ENCODE data around the gene DCTN3. TPM values are rescaled to one million over a fixed set of nuclear protein-coding genes. Genes with fewer than 3 reads are reported as not detected.

The DCTN3 gene
- total and polyA plus RNA-seq, 2 of the 4 experiments (the other 2 are of a cell fraction), result 122 to 183 TPM

- ATAC-seq (ENCODE audit: low read depth), result no peak
- in situ Hi-C loops (cut with MboI; ENCODE audit: low sequenced_read_pairs) (no loop called here), intact Hi-C loops (cut with micrococcal nuclease) (no loop called here), dilution Hi-C loops (cut with HindIII; ENCODE audit: low sequenced_read_pairs, unreplicated experiment) (no loop called here)
- Histone ChIP-seq H3K9me1 (ENCODE audit: insufficient read depth, low read length) (0 out of 2 replicates have a peak, but pooled peaks cover 3% of the 10 kb centered on the region), H4K8ac (ENCODE audit: low read depth in 2 of 2, low read length in 2 of 2) (no peak overlapping the region), H3K14ac (replicated peaks; ENCODE audit: low read depth, low read length) (no peak overlapping the region), H4K91ac (ENCODE audit: insufficient read depth, low read depth, low read length) (no peak overlapping the region), H3K18ac (ENCODE audit: low read depth, low read length) (no peak overlapping the region), H3K4ac (ENCODE audit: low read depth, low read length) (no peak overlapping the region), H4K20me1 (ENCODE audit: insufficient read depth, low read length) (no peaks in the 10 kb centered on the region), H2AK9ac (replicated peaks; ENCODE audit: low read depth, low read length, poor library complexity) (no peak overlapping the region), H3K4me1 (ENCODE audit: control insufficient read depth, insufficient read depth, low read length) (no peaks in the 10 kb centered on the region), H4K5ac (ENCODE audit: low read depth, low read length) (no peak overlapping the region), H3K27me3 (ENCODE audit: control insufficient read depth, insufficient read depth, low read length) (peaks cover 88% of the 10 kb centered on the region), H2BK15ac (ENCODE audit: low read depth, low read length) (no peak overlapping the region), H2BK20ac (ENCODE audit: low read depth, low read length) (no peak overlapping the region), H3K23ac (ENCODE audit: low read depth, low read length) (no peak overlapping the region), H2AK5ac (ENCODE audit: low read depth, low read length) (no peak overlapping the region), H3K9me3 (ENCODE audit: control insufficient read depth, insufficient read depth, low read length) (no peaks in the 10 kb centered on the region), H2BK120ac (ENCODE audit: low read depth, low read length) (no peak overlapping the region), H2AFZ (replicated peaks; ENCODE audit: low read length, poor library complexity) (peak overlapping the region; percentile 43), H3K4me2 (ENCODE audit: low read depth, low read length) (no peak overlapping the region), H3K4me3 (ENCODE audit: insufficient read depth, low read depth, low read length) (no peak overlapping the region), H3K27ac (ENCODE audit: insufficient read depth, low read length) (no peak overlapping the region), H3K9ac (ENCODE audit: low read depth, low read length) (no peak overlapping the region), H3K56ac (ENCODE audit: extremely low read depth, insufficient read depth, low read length) (no peak overlapping the region), H2BK5ac (ENCODE audit: low read depth, low read length, poor library complexity, severe bottlenecking) (no peak overlapping the region), H3K79me1 (ENCODE audit: low read depth in 1 of 2, low read length in 2 of 2) (no peaks in the 10 kb centered on the region), H3K36me3 (ENCODE audit: control insufficient read depth, insufficient read depth, low read length) (no peaks in the 10 kb centered on the region)
- BruUV-seq (replicated peaks), result no TSS peak
- DNase-seq, result no peak
- ChIA-PET CTCF (interaction anchor here (0.8 kb wide), 1 partner anchor 24 kb away, joined by 4 read pairs; no protein-coding TSS in a partner anchor), POLR2A (ENCODE audit: unreplicated experiment) (no interaction called here)
- no peak for TF ChIP-seq POLR2A (IDR thresholded peaks at IDR 0.05; ENCODE audit: low read depth, low read length)
- TF ChIP-seq RAD21 (IDR thresholded peaks at IDR 0.05; ENCODE audit: low read length), result no peak
- TF ChIP-seq NFE2L2 (IDR thresholded peaks at IDR 0.05; ENCODE audit: low read depth, low read length), result no peak
- TF ChIP-seq CHD1 (IDR thresholded peaks at IDR 0.05; ENCODE audit: low read depth, low read length), result no peak
- TF ChIP-seq BHLHE40 (IDR thresholded peaks at IDR 0.05; ENCODE audit: low read depth, low read length), result no peak
- TF ChIP-seq RCOR1 (IDR thresholded peaks at IDR 0.05; ENCODE audit: insufficient replicate concordance, low read length), result no peak
- TF ChIP-seq MXI1 (IDR thresholded peaks at IDR 0.05; ENCODE audit: borderline replicate concordance, low read depth, low read length), result no peak
- no peak for TF ChIP-seq MAZ (IDR thresholded peaks at IDR 0.05; ENCODE audit: borderline replicate concordance, low read depth, low read length)
- TF ChIP-seq MAFK (IDR thresholded peaks at IDR 0.05; ENCODE audit: low read depth, low read length), result no peak
- no peak for TF ChIP-seq ELK1 (IDR thresholded peaks at IDR 0.05; ENCODE audit: borderline replicate concordance, low read depth, low read length)
- TF ChIP-seq, protein P1, sequence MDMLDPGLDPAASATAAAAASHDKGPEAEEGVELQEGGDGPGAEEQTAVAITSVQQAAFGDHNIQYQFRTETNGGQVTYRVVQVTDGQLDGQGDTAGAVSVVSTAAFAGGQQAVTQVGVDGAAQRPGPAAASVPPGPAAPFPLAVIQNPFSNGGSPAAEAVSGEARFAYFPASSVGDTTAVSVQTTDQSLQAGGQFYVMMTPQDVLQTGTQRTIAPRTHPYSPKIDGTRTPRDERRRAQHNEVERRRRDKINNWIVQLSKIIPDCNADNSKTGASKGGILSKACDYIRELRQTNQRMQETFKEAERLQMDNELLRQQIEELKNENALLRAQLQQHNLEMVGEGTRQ (IDR thresholded peaks at IDR 0.05; ENCODE audit: low read depth, low read length), result no peak
- TF ChIP-seq SMC3 (IDR thresholded peaks at IDR 0.05; ENCODE audit: low read depth, low read length), result no peak
- 29% methylated on average over 1 of the region's 7 CpGs; no CpG with 5 or more reads in 1 of the 2 experiments for WGBS, 2 experiments (ENCODE audit: extremely low coverage in 2 of 2, insufficient read length in 1 of 2)
These were observed 49.4 kb downstream of the DCTN3 start for GRCh38 chr9:34570809-34571480.

All from IMR-90 (cell line).